HG03135 (cell line): Measurements from ENCODE around the gene SPDYE16.
"Not testable (repeated sequence)": the region's sequence is repeated elsewhere in the genome, so short reads cannot be mapped to it uniquely, and the experiment has no call there.

ENCODE experiments used
- ATAC-seq: cut with Tn5 transposase; IDR thresholded peaks from one replicate; pipeline ENCODE4 v1.9.1; 2021; ENCODE audit warnings: mild to moderate bottlenecking, moderate library complexity; ENCODE audit not compliant: unreplicated experiment

The SPDYE16 gene

DNA sequence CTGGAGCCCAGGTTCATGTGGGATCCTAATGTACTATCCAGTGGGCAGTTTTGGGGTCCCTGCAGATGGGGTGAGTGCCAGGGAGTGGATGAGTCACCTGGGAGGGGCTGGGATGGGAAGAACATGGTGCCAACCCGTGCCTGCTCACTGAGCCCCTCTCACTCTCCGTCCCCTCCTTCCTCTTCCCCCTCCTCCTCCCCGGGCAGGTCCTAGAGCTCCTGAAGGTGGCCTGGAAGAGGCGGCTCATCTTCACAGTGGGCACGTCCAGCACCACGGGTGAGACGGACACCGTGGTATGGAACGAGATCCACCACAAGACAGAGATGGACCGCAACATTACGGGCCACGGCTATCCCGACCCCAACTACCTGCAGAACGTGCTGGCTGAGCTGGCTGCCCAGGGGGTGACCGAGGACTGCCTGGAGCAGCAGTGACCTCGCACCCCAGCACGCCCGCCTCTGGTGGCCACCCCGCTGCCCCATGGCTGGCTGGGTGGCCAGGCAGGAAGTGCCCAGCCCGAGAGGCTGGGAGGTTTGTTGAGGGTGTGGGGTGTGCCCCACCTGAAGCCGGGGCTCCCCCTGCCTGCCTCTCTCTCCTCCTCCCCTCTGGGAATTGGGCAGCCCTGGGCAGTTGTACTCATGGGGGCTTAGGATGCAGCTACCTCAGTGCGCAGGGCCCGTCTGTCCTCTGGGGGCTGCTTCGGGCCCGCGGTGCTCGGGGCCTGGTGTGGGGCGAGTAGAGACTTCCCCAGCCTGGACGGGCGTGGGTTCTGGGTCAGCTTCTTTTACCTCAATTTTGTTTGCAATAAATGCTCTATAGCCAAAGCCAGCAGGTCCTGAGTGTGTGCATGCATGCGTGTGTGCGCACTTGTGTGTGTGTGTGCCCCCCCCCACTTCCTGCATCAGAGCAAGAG lies 37.7 kb downstream of the SPDYE16 start:
- ATAC-seq, result no peak

DNA sequence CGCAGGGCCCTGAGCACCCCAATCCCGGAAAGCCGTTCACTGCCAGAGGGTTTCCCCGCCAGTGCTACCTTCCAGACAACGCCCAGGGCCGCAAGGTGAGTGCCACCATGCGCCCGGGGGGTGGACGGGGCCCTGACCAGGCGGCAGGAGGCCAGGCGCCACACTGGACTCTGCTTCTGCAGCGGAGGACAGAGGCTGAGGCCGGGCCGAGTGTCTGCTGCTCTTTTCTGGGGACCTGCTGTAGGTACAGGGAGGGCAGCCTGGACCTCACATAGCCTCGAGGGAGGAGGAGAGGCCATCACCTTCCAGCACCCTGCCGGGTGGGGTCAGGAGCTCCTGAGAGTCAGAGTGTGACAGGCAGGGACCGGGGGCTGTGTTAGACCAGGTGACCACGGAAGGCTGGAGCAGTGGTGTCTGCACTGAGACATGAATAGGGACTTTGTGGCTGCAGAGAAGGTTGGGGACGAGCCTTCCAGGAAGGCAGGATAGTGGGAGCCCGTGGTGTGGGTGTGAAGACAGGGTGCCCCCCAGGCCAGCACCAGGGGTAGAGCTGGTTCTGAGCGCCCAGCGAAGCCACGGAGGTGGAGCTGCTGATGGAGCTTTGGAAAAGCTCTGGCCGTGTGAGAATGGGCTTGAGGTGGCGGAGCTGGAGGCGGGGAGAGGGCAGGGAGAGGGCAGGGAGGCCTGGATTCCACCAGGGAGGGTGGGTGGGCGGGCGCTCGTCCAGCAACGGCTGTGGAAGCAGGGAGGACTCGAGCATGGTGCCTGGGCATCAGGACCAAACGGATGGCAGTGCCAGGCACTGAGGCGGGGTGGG lies 38.5 kb downstream of the SPDYE16 start:
- ATAC-seq, result not testable (repeated sequence)

DNA sequence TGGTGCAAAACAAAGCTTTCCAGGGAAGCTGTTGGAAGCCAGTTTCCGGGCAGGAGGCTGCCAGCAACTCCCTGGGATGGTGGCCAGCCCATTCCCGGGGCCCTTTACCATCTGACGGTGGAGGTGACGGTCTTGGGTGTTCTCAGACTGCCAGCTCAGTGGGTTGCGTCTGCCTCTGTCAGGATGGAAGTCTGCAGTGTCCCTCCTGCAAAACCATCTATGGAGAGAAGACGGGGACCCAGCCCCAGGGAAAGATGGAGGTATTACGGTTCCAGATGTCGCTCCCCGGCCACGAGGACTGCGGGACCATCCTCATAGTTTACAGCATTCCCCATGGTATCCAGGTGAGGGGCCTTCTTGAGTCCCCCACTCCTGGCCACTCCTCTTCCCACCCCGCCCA lies 39.9 kb downstream of the SPDYE16 start:
- ATAC-seq, result not testable (repeated sequence)

DNA sequence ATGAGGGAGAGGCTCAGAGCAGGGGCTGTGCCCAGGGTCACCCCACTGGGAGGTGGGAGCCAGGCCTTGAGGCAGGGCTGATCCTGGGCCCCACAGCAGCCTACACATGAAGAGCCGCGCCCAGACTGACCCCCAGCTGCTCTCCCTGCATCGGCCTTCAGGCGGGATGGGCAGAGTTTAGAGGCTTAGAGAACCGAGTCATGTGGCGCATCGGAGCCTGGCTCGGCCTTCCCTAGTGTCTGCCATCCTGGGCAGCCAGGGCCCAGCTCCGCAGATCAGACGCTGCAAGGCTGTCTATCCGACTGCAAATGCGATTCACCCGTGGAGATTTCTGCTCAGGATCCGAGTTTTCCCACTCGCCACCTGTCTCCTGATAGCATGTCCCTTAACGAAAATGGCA lies 40.3 kb downstream of the SPDYE16 start:
- ATAC-seq, result not testable (repeated sequence)

GRCh38 chr7:76502224-76502623 lies 40.9 kb downstream of the SPDYE16 start:
- not testable (repeated sequence) for ATAC-seq

DNA sequence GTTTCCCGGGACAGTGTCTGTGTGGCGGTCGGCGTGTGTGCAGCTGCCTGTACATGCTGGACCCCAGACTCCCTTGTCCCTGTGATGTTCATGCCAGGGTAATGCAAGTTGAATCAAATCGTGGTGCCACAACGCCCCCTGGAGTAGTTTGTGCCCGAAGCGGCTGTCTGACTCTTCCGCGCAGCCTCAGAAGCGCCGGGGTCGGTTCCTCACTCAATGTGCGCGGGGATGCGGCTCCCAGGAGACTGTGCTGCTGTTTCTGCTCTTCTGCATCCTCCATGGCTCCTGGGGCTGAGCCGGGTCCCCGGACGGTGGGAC lies 43.2 kb downstream of the SPDYE16 start:
- not testable (repeated sequence) for ATAC-seq

DNA sequence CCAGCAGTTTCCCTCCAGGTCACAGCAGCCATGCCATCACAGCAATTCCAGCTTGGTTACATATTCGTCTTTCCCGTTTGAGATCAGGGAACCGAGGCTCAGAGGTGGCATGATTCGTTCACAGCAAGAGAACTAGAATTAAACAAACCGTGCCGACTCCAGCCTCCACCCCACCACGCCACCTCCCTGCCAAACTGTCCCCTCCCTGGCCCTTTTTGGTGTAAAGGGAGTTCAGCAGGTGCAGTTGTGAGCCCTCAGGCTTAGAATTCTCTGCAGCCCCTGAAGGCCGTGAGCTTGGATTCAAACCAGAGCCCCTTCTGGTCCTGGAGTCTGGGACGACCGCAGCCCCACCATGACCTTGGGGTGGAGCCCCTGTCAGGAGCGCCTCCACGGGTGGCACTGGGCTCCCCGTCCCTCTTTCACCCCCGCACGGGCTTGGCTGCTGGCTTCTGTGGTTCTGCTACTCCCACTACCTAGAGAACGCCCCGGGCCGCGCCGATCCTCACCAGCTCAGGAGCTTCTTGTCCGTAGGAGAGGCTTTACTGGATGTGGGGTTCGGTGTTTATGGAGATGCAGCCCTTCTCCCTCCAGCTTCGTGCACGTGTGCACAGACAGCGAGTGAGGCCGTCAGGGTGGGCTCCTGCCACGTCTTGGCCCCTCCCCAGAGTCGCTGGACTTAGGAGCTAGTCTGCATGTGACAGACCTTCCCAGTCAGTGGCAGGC lies 43.7 kb downstream of the SPDYE16 start:
- ATAC-seq, result not testable (repeated sequence)

DNA sequence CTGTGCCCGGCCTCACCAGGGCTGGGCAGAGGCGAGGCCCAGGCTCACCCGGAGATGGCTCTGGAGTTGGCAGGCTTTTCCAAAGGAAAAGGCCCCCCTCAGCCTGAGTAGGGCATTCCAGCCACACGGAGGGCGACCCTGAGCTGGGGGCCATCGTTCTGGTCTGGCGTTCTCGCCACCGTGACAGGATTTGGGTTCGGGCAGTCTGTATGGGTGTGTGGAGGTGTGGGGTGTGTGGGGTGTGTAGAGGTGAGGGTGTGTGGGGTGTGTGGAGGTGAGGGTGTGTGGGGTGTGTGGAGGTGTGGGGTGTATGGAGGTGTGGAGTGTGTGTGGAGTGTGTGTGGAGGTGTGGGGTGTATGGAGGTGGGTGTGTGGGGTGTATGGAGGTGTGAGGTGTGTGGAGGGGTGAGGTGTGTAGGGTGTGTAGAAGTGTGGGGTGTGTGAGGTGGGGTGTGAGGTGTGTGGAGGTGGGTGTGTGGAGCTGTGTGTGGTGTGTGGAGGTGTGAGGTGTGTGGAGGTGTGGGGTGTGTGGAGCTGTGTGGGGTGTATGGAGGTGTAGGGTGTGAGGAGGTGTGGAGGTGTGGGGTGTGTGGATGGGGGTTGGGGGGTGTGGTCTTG lies 44.4 kb downstream of the SPDYE16 start:
- ATAC-seq, result not testable (repeated sequence)

DNA sequence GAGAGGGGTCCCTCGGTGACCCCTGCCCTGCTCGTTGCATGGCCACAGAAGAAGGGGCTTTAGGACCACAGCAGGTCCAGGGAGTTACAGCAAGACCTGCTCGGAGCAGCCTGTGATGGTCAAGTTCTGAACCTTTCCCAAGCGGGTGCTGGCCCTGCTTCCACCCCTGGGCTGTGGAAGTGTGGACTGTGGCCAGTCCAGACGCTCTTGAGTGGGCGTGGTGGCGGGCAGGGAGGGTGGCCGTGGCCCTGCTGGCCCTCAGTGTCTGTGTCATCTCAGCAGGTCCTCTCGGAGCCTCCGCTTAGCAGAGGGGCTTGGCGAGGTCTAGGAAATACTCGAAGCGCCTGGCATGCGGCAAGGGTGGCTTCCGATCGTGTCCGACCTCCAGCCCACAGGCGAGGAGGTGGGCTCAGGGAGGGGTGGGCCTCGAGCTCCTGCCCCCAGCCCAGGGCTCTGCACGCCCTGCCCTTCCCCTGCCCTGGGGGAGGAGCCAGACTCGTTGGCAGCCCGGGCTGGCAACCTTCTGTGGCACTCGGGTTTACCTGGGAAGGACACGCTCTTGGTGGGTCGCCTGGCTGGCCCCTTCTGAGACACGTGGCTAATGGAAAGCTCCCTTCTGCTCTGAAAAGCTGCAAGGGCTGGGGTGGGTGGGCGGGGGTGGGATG lies 45.0 kb downstream of the SPDYE16 start:
- ATAC-seq, result not testable (repeated sequence)

- not testable (repeated sequence) for ATAC-seq
Observed at GRCh38 chr7:76495717-76496116, 47.4 kb downstream of the SPDYE16 start.

GRCh38 chr7:76492139-76492538 lies 51.0 kb downstream of the SPDYE16 start:
- not testable (repeated sequence) for ATAC-seq

GRCh38 chr7:76487969-76488368 lies 55.1 kb downstream of the SPDYE16 start:
- ATAC-seq, result not testable (repeated sequence)

- ATAC-seq, result peak; percentile 98
Observed at GRCh38 chr7:76486618-76487017, 56.5 kb downstream of the SPDYE16 start.

DNA sequence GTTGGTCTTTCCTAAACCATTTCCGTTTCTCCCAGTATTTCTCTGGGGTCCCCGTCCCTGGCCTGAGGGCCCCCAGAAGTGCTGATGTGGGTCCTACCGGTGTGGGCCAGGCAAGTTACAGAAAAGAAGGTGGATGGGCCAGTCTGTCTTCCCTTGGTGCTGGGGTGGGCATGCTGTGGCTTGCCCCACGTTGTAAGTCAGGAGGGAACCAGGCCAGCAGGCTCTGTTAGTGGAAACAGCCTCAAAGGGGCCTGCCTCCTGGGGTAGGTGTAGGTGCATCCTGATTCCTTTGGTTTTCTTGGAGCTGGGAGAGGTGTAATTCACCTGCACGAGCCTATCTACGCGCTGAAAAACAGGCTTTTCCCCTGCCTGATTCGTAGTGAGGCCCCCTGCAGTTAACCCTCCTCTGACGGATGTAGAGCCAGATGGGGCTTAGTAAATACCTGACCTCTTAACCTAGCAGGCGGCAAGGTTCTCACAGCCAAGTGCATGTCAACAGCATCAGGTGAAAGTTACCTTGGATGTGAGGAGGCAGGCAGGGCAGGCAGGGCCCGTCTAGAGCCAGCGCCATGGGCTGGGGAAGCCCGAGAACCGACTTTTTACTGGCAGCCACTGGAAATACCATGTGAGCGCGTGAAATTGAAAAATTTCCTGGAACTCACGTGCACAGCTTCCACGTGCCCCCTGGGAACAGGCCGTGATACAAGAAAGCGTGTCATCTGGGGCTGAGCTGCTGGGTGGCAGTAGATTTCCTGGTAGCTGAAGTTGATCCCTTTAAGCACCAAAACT lies 57.1 kb downstream of the SPDYE16 start:
- peak; percentile 15 for ATAC-seq

GRCh38 chr7:76484456-76484855 lies 58.6 kb downstream of the SPDYE16 start:
- not testable (repeated sequence) for ATAC-seq

DNA sequence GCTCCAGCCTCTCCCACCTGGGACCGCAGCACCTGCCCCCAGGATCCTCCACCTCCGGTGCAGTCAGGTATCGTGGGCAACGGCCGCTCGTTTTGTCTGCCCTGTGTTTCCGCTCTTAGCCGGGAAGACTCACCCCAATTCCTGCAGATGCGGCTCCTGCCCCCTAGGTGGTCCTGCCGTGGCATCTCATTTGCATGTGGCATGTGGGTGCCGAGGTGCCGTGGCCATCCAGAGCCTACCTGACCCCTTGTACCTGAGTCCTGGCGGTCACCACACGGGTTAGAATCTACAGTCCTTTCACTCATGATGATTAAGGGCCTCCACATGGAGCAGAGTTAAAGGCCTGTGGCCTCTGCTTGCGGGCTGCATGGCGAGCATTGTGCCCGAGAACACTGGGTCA lies 60.0 kb downstream of the SPDYE16 start:
- ATAC-seq, result not testable (repeated sequence)

GRCh38 chr7:76482660-76483059 lies 60.4 kb downstream of the SPDYE16 start:
- not testable (repeated sequence) for ATAC-seq
